GM18502 (cell line): ENCODE results near the gene TSPAN12.
A peak's percentile ranks its signal among the peaks of the same experiment; 100 is the strongest.

Experiments
- ATAC-seq: cut with Tn5 transposase; IDR thresholded peaks from one replicate; pipeline ENCODE4 v1.9.1; 2021; ENCODE audit warnings: mild to moderate bottlenecking; ENCODE audit not compliant: unreplicated experiment, poor library complexity

The TSPAN12 gene

DNA sequence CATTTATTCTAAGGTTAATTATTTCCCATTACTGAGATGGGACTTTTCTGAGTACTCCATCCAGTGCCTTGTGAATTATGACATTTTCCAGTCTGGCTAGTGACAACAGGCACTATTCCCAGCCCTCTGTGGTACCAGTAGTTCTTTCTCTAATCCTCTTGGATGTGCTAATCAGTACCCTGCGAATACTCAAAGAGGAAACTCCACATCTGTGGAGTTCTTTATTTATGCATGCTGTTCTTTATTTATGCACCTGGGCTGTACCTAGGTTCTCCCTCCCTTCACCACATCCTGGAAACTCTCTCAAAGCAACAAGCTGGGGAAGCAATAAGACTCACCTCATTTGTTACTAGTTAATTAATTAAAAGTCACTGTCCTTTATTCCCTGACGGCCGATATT, 83.5 kb downstream of the TSPAN12 start:
- no peak for ATAC-seq

DNA sequence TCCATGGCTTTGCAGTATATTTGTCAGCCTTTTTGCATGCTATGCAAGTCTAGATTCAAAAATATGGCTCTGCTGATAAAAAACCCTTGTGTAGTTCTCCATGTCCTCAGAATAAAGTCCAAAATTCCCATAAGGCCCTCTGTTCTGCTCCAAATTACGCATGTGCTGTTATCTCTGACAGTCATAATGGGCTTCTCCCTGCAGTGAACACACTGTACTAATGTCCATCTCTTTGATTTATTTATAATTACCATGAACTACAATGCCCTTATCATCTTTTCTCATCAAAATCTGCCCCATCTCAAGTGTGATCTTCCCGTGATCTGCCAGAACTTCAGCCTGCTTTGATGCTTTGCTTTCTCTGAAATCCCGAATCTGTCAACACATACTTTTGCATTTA, 87.7 kb downstream of the TSPAN12 start:
- ATAC-seq = no peak

DNA sequence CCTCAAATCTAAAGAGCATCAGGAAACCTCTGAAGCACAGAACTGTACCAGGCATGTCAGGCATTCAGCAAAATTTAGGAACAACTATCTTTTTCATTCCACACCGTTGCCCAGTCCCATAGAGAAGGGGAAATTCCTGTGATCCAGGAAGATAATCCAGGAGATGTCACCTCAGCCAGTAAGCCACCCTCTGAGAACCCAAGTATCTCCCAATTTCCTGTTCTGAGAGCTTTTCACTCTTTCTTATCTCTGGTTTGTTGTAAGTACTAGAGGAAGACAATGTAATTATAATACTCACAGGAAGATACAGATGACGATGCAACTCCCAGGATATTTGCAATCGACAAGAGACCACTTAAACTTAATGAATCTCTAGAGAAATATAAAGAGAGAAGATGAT, 97.1 kb downstream of the TSPAN12 start:
- ATAC-seq = no peak

- ATAC-seq = peak; percentile 81
These were observed 97.9 kb downstream of the TSPAN12 start for GRCh38 chr7:120760050-120760449.

- ATAC-seq = no peak
These were observed 114.8 kb downstream of the TSPAN12 start for GRCh38 chr7:120743128-120743527.

DNA sequence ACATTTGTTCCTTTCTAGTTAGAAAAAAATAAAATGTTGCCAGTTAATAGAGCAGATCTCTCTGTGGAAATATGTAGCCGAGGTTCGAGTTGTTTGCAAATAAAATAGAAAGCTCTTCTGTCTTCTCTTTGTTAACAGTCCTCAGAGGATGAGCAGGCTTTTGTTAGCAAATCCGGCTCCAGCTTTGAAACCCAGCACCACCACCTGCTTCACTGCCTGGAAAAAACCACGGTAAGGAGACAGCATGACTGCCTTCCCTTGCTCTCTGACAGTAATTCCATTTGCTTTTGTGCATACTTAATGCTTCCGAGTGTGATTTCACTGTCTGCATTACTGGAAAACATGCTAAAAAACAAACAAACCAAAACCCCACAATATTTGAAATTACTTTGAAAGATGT, 115.6 kb downstream of the TSPAN12 start:
- ATAC-seq = no peak

DNA sequence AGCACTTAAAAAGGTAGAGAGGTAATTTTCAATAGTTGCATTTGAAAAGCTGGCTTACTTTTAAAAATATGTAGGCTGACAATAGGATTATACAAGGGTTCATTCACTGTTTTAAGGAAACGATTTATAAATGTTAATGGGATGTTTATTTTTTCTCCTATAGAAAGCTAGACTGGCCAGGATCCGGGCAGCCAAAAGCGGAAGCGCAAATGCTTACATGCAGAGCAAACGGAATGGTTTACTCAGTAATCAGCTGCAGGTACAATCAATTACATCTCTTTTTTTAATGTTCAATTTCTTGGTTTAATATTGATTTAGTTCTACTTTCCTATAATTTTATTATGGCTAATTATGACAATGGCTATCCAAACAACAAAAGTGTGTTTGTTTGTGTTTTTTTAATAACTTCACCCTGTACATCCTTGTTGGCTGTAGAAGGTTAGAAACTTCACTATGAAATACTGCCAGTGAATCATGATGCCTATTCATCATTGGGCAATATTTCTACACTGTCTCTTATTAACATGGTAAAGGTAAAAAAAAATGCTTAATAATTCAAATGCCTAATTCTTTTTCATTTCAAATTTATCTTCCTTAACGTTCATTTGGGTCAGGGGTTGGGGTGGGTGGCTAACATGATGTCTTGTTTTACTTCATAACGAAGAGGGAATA, 116.4 kb downstream of the TSPAN12 start:
- ATAC-seq = no peak

GRCh38 chr7:120740348-120740747, 117.6 kb downstream of the TSPAN12 start:
- no peak for ATAC-seq

DNA sequence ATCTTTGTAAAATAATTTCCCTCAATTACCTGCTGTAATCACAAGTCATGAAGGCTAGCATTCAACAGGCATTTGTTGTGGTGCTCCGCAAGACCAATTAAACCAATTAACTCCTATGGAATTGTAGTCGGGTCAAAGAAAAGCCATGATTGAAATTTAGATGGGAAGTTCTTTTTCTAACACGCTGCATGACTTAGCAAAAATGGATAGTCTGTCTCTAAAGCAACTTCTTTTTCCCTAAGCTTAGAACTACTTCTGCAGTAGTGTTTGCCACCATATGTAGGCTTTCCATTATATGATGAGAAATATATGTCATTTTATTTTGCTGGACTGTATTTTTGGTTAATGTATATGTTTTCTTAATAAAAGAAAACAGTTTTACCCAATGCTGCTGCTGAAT, 119.1 kb downstream of the TSPAN12 start:
- no peak for ATAC-seq
